HEK293T (cell line): Measurements from ENCODE around the gene PRKCA.

Experiments used
- CTCF ChIA-PET: fragments of 350-600 bp; formaldehyde crosslinking; extraction: SDS; loops from one replicate; lab custom pipeline; 2021; ENCODE audit warnings: antibody characterized with exemption, inconsistent platforms; lab: Yijun Ruan, JAX
- POLR2A ChIA-PET: fragments of 350-600 bp; formaldehyde crosslinking; extraction: SDS; loops from one replicate; lab custom pipeline; 2020; ENCODE audit warnings: antibody characterized with exemption, inconsistent platforms; lab: Yijun Ruan, JAX
- DNase-seq: peaks from one replicate; pipeline ENCODE4 v3.0.0; 2012; ENCODE audit warnings: mixed read lengths; ENCODE audit errors: extremely low spot score
- ARNT ChIP-seq: fragments of 450-650 bp; IDR thresholded peaks from 2 replicates; pipeline ENCODE4 v1.6.1; 2017; ENCODE audit warnings: mild to moderate bottlenecking
- BHLHE40 ChIP-seq: fragments of 450-650 bp; IDR thresholded peaks from 2 replicates; pipeline ENCODE4 v1.6.1; 2016; ENCODE audit warnings: mild to moderate bottlenecking, moderate library complexity, borderline replicate concordance
- CTBP1 ChIP-seq: fragments of 450-650 bp; IDR thresholded peaks from 2 replicates; pipeline ENCODE4 v1.6.1; 2016; ENCODE audit warnings: borderline replicate concordance
- ELF4 ChIP-seq: fragments of 450-650 bp; IDR thresholded peaks from 2 replicates; pipeline ENCODE4 v1.6.1; 2017; ENCODE audit warnings: antibody characterized with exemption
- FOXA1 ChIP-seq: fragments of 450-650 bp; IDR thresholded peaks from 2 replicates; pipeline ENCODE4 v1.6.1; 2016; ENCODE audit warnings: mild to moderate bottlenecking
- FOXK2 ChIP-seq: fragments of 450-650 bp; IDR thresholded peaks from 2 replicates; pipeline ENCODE4 v1.6.1; 2016; ENCODE audit warnings: mild to moderate bottlenecking
- FOXM1 ChIP-seq: fragments of 450-650 bp; IDR thresholded peaks from 2 replicates; pipeline ENCODE4 v1.6.1; 2017; ENCODE audit warnings: mild to moderate bottlenecking, borderline replicate concordance
- HDGF ChIP-seq: fragments of 450-650 bp; IDR thresholded peaks from 2 replicates; pipeline ENCODE4 v1.6.1; 2017; ENCODE audit warnings: antibody characterized with exemption, borderline replicate concordance
- L3MBTL2 ChIP-seq: fragments of 450-650 bp; conservative IDR thresholded peaks from 2 replicates; pipeline ENCODE4 v1.6.1; 2016; ENCODE audit warnings: mild to moderate bottlenecking
- LEF1 ChIP-seq: fragments of 450-650 bp; IDR thresholded peaks from 2 replicates; pipeline ENCODE4 v1.6.1; 2017; ENCODE audit warnings: mild to moderate bottlenecking, borderline replicate concordance
- NFRKB ChIP-seq: fragments of 450-650 bp; IDR thresholded peaks from 2 replicates; pipeline ENCODE4 v1.6.1; 2016; ENCODE audit warnings: mild to moderate bottlenecking, moderate library complexity
- SP1 ChIP-seq: fragments of 450-650 bp; IDR thresholded peaks from 2 replicates; pipeline ENCODE4 v1.6.1; 2017
- SUZ12 ChIP-seq: fragments of 450-650 bp; IDR thresholded peaks from 2 replicates; pipeline ENCODE4 v1.6.1; 2016; ENCODE audit warnings: mild to moderate bottlenecking
- TARDBP ChIP-seq: fragments of 450-650 bp; IDR thresholded peaks from 2 replicates; pipeline ENCODE4 v1.6.1; 2016
- ZNF384 ChIP-seq: fragments of 450-650 bp; IDR thresholded peaks from 2 replicates; pipeline ENCODE4 v1.6.1; 2016
- TF ChIP-seq, protein P1 (sequence below): fragments of 450-650 bp; IDR thresholded peaks from 2 replicates; pipeline ENCODE4 v1.6.1; 2016

Gene PRKCA

DNA sequence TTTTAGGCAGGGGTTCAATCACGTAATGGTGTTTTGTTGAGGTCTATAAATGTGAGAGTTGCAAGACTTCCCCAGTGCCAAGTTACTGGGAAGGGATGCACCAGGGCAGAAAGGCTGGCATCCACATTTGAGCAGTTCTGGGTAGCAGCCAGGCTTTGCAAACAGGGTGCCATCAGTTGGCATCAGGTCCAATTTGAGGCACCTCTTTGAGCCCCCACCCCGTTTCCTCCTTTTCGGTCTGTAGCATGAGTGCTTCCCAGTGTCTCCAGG, 389.9 kb downstream of the PRKCA start:
- ChIA-PET POLR2A (interaction anchor here (0.6 kb wide), 1 partner anchor 263 kb away, joined by 3 read pairs; no protein-coding TSS in a partner anchor), CTCF (no interaction called here)
- no peak for DNase-seq

DNA sequence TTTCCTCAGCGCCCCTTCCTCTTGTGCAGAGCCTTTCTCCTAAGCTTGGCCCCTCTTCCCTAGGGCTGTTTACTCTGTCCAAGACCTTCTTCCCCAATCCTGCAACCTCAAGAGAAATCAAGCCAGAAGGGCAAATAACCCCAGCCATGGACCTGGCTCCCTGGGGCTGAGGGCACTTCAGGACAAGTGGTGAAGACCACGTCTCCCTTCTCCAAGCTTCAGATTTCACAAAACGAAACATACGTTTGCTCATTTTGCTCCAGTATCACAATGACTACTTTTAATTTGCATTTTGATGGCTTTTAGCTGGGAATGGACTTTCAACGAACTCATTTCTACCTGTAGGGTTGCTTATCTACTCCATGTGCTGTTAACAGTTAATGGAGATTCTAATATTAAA, 392.7 kb downstream of the PRKCA start:
- no peak for DNase-seq
- POLR2A ChIA-PET = no interaction called here
- CTCF ChIA-PET = interaction anchor here (0.6 kb wide), 1 partner anchor 206 kb away, joined by 3 read pairs; no protein-coding TSS in a partner anchor
- no peak for TF ChIP-seq FOXM1
- TF ChIP-seq CTBP1 = no peak
- no peak for TF ChIP-seq TARDBP
- no peak for TF ChIP-seq LEF1
- no peak for TF ChIP-seq SUZ12
- TF ChIP-seq BHLHE40 = no peak
- TF ChIP-seq SP1 = no peak
- TF ChIP-seq FOXA1 = no peak
- no peak for TF ChIP-seq NFRKB

More for the DNA sequence above, 389.9 kb downstream of the PRKCA start:
- TF ChIP-seq FOXA1 (no peak), TARDBP (no peak), HDGF (no peak), FOXK2 (no peak), ELF4 (no peak), BHLHE40 (no peak), FOXM1 (no peak), LEF1 (no peak), ARNT (no peak), NFRKB (no peak), CTBP1 (no peak), SP1 (no peak), SUZ12 (no peak), L3MBTL2 (no peak), ZNF384 (no peak)
- TF ChIP-seq, protein P1, sequence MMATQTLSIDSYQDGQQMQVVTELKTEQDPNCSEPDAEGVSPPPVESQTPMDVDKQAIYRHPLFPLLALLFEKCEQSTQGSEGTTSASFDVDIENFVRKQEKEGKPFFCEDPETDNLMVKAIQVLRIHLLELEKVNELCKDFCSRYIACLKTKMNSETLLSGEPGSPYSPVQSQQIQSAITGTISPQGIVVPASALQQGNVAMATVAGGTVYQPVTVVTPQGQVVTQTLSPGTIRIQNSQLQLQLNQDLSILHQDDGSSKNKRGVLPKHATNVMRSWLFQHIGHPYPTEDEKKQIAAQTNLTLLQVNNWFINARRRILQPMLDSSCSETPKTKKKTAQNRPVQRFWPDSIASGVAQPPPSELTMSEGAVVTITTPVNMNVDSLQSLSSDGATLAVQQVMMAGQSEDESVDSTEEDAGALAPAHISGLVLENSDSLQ = no peak

DNA sequence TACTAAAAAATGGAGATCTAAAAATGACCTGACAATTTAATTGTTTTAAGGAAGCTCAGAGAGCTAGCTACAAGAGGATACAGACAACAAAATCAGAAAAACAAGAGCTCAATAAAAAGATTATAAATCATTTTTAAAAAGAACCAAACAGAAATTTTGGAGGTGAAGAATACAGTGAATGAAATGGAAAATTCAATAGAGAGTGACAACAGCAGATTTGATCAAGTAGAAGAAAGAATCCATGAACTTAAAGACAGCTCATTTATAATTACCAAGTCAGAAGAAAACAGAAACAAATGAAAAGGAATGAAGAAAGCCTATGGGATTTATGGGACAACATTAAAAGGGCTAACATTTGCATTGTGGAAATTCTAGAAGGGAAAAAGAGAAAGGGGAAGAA, 395.9 kb downstream of the PRKCA start:
- DNase-seq = no peak
- TF ChIP-seq BHLHE40 = no peak
- TF ChIP-seq L3MBTL2 = no peak
- no peak for TF ChIP-seq CTBP1
- no peak for TF ChIP-seq FOXM1
- POLR2A ChIA-PET = no interaction called here
- CTCF ChIA-PET = interaction anchor here (1.1 kb wide), 1 partner anchor 498 kb away, joined by 4 read pairs; no protein-coding TSS in a partner anchor

DNA sequence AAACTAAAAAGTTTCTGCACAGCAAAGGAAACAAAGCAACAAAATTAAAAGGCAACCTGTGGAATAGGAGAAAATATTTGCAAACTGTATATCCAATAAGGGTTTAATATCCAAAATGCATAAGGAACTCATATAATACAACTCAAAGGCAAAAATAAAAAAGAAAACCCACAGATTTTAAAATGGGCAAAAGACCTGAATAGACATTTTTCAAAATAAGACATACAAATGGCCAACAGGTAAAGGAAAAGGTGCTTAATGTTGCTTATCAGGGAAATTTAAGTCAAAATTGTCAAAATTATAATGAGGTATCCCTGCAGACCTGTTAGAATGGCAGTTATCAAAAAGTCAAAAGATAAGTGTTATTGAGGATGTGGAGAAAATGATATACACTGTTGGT, 399.0 kb downstream of the PRKCA start:
- CTCF ChIA-PET = no interaction called here
- POLR2A ChIA-PET = no interaction called here
- TF ChIP-seq ELF4 = no peak
- no peak for TF ChIP-seq BHLHE40
- TF ChIP-seq SP1 = no peak
- TF ChIP-seq, protein P1 = no peak
- no peak for TF ChIP-seq L3MBTL2
- TF ChIP-seq NFRKB = no peak
- no peak for TF ChIP-seq FOXA1
- TF ChIP-seq TARDBP = no peak
- no peak for TF ChIP-seq CTBP1
- no peak for TF ChIP-seq ZNF384
- no peak for TF ChIP-seq LEF1
- no peak for TF ChIP-seq FOXM1

DNA sequence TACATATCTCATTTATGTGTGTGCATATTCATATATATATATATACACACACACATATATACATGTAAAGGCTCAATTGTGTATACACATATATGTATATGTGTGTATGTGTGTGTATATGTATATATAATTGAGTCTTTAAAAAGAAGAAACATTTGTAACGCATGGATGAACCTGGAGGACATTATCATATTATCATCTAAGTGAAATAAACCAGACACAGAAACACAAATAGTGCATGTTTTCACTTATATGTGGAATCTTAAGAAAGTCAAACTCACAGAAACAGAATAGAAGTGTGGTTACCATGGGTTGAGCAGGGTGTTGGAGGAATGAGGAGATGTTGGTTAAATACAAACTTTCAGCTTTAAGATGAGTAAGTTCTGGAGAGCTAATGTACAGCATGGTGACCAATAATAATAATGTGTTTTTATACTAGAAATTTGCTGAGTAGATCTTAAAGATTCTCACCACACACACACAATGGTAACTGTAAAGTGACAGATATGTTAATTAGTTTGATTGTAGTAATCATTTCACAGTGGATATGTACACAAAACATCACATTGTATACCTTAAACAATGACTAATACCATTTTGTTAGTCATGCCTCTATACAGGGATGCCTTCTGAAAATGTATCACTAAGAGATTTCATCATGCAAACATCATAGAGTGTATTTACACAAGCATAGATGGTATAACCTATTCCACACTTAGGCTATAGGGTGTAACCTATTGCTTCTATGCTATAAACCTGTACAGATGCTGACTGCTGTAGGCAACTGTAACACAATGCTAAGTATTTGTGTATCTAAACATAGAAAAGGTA, 399.9 kb downstream of the PRKCA start:
- no peak for DNase-seq
- TF ChIP-seq FOXK2 (no peak), LEF1 (no peak), SUZ12 (no peak), TARDBP (no peak), NFRKB (no peak), ZNF384 (no peak), HDGF (no peak), L3MBTL2 (no peak), SP1 (no peak), BHLHE40 (no peak), FOXM1 (no peak), FOXA1 (no peak), ELF4 (no peak), ARNT (no peak), CTBP1 (no peak)
- TF ChIP-seq, protein P1 = no peak
- ChIA-PET CTCF (no interaction called here), POLR2A (no interaction called here)

More for the DNA sequence above, 399.0 kb downstream of the PRKCA start:
- no peak for DNase-seq

DNA sequence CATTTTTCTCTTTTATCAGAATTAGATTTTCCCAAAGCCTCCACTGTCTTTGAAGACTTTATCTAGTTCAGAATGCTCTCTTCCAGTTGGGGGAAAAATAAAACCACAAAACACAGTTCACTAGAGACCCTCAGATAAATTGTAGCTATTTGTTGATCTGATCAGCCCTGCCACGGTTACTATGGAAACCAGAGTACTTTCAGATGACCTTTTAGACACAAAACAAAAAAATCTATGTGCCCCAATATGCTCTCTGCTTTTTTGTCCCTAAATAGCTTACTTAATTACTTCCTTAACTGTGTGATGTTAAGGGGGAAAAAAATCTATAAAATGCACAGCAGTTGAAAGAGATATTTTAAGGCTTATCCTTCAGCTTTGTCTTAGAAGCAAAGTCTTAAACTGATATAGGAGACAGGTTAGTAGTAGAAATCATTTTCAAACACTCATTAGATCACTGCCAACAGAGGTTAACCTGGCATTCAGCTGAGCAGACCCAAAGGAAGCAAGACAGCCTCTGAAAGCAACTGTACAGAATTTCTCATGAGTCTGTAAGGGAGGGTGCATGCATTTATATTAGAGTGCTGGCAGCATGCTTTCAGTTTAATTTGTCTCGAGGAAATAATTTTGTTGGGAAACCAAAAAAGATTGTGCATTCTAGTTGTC, 402.6 kb downstream of the PRKCA start:
- no peak for DNase-seq
- CTCF ChIA-PET = no interaction called here
- no peak for TF ChIP-seq FOXA1
- TF ChIP-seq SP1 = no peak
- TF ChIP-seq ARNT = no peak
- TF ChIP-seq, protein P1 = no peak
- TF ChIP-seq ELF4 = no peak
- TF ChIP-seq L3MBTL2 = no peak
- TF ChIP-seq BHLHE40 = no peak
- no peak for TF ChIP-seq FOXM1
- no peak for TF ChIP-seq SUZ12
- POLR2A ChIA-PET = no interaction called here
